HepG2 (cell line): ENCODE data around the gene CLP1. TPM values are rescaled to one million over a fixed set of nuclear protein-coding genes. Genes with fewer than 3 reads are reported as not detected.

Source experiments
- BRD4 ChIP-seq: sonication (generic); formaldehyde crosslinking; IDR thresholded peaks from 2 replicates; pipeline ENCODE4 v1.4.0; 2020; ENCODE audit warnings: missing genetic modification reagents
- CAMTA2 ChIP-seq: sonication (generic); formaldehyde crosslinking; IDR thresholded peaks from 2 replicates; pipeline ENCODE4 v1.4.0; 2020; ENCODE audit warnings: mild to moderate bottlenecking, missing genetic modification reagents, borderline replicate concordance
- CEBPZ ChIP-seq: IDR thresholded peaks from 2 replicates; pipeline ENCODE4 v1.6.1; 2012; ENCODE audit warnings: low read length, improper control_type of control experiment
- MLX ChIP-seq: IDR thresholded peaks from 2 replicates; pipeline ENCODE4 v1.6.1; 2016
- MTA1 ChIP-seq: sonication (generic); formaldehyde crosslinking; IDR thresholded peaks from 2 replicates; pipeline ENCODE4 v1.4.0; 2020; ENCODE audit warnings: missing genetic modification reagents, mild to moderate bottlenecking, borderline replicate concordance
- MYNN ChIP-seq: sonication (generic); formaldehyde crosslinking; IDR thresholded peaks from 2 replicates; pipeline ENCODE4 v1.4.0; 2020; ENCODE audit warnings: mild to moderate bottlenecking, low read depth, missing genetic modification reagents
- TRIM22 ChIP-seq: fragments of 450-650 bp; IDR thresholded peaks from 2 replicates; pipeline ENCODE4 v1.6.1; 2017
- ZUFSP ChIP-seq: sonication (generic); formaldehyde crosslinking; IDR thresholded peaks from 2 replicates; pipeline ENCODE4 v1.9.0; 2021; ENCODE audit warnings: missing genetic modification reagents, mild to moderate bottlenecking, borderline replicate concordance
- polyA plus RNA-seq, 8 experiments: library from polyadenylated mRNA; depleted of rRNA in 3 of 8; stranded (reverse) in 7 of 8; unstranded in 1 of 8; fragments of >200 nt; fragmentation: Illumina TruSeq in 4 of 8; extraction: Trizol in 4 of 8; gene quantifications; 2 replicates each; pipeline versions ENCODE4 v1.2.1 to v1.2.3, GENCODE V29; 2011 to 2016; ENCODE audit warnings: low read depth in 4 of 8, missing spikeins in 1 of 8, mixed read lengths in 1 of 8; ENCODE audit not compliant: insufficient read depth in 1 of 8
- total RNA-seq, 5 experiments: library from RNA; depleted of rRNA; stranded (reverse); fragments of >200 nt; fragmentation: Illumina TruSeq; extraction: Trizol; gene quantifications; 2 replicates each; pipeline ENCODE4 v1.2.3, GENCODE V29; 2016; ENCODE audit warnings: low read depth in 1 of 5

The CLP1 gene
- total and polyA plus RNA-seq, 2 of the 13 experiments (the other 11 are each of a cell fraction or from before 2014, with no cell fraction given): 14.6 to 24.8 TPM

GRCh38 chr11:57657194-57658022, at the start of gene CLP1 (continued):
- TF ChIP-seq ZUFSP (CRISPR knock-in tag) (no peak), TRIM22 (no peak), MLX (no peak; the same call in 1 of the 2 replicates), MTA1 (peak; percentile 86), CAMTA2 (CRISPR knock-in tag) (0 out of 2 replicates have a peak, but pooled peaks have one; percentile 69), CEBPZ (no peak), MYNN (CRISPR knock-in tag) (no peak), BRD4 (CRISPR knock-in tag) (no peak)
